K562 (cell line): ENCODE data around the gene LRMDA. TPM values are rescaled to one million over a fixed set of nuclear protein-coding genes. Genes with fewer than 3 reads are reported as not detected.

ENCODE experiments used
- ATAC-seq: fragments of 200-7000 bp; cut with Tn5 transposase; 3 replicates; pipeline ENCODE4 v1.9.1; 2020; ENCODE audit warnings: moderate library complexity
- BruUV-seq: library from RNA; stranded (reverse); fragments of 400-500 nt; replicated peaks from 2 replicates; lab custom pipeline; 2021; lab: Mats Ljungman, UMichigan
- CTCF ChIA-PET: fragments of 300-600 bp; formaldehyde crosslinking; extraction: SDS; loops from one replicate; lab custom pipeline; 2021; ENCODE audit warnings: low intra/inter-chr PET ratio; lab: Yijun Ruan, JAX
- POLR2A ChIA-PET: fragments of 300-600, 350-650 bp; sonication (Branson Sonifier 250); formaldehyde crosslinking; extraction: SDS; loops from one replicate; lab custom pipeline; 2021; ENCODE audit warnings: antibody characterized with exemption, inconsistent platforms; lab: Yijun Ruan, JAX
- DNase-seq, 4 experiments: peaks; one replicate each; pipeline versions ENCODE4 v3.0.0 to v3.0.0-alpha.2; 2011 to 2018; ENCODE audit warnings: low spot score in 3 of 4, mixed read lengths in 3 of 4; ENCODE audit errors: extremely low read depth in 1 of 4
- FAIRE-seq: peaks from 2 replicates; lab custom pipeline; 2011; peaks lifted over from hg19 to GRCh38; lab: Jason Lieb, UNC
- H2AFZ ChIP-seq: 2 replicates; pipeline ENCODE4 v1.6.0; 2011; ENCODE audit warnings: low read depth, low read length, control low read depth, inconsistent platforms
- H3K27ac ChIP-seq: fragments of 200-600 bp; 3 replicates; pipeline ENCODE4 v1.8.0; 2011; ENCODE audit warnings: low read depth, mild to moderate bottlenecking, control low read depth, inconsistent platforms, low read length, moderate library complexity, mixed read lengths; ENCODE audit errors: extremely low read depth
- H3K27me3 ChIP-seq, 2 experiments: fragments of 300-600 bp in 1 of 2; 2 replicates in 1 of 2; 3 replicates in 1 of 2; pipeline versions ENCODE4 v1.6.0 to v1.8.0; 2011; ENCODE audit warnings: inconsistent platforms in 2 of 2, low read length in 2 of 2, mild to moderate bottlenecking in 1 of 2, mixed read lengths in 1 of 2, moderate library complexity in 1 of 2; ENCODE audit not compliant: control insufficient read depth in 2 of 2, insufficient read depth in 2 of 2
- H3K36me3 ChIP-seq: fragments of 300-600 bp; 3 replicates; pipeline ENCODE4 v1.8.0; 2011; ENCODE audit warnings: mild to moderate bottlenecking, low read length, inconsistent platforms; ENCODE audit not compliant: control insufficient read depth, insufficient read depth
- H3K4me1 ChIP-seq, 2 experiments: fragments of 200-600 bp in 1 of 2; replicated peaks in 1 of 2; 2 replicates in 1 of 2; 3 replicates in 1 of 2; pipeline versions ENCODE4 v1.5.1 to v1.8.0; 2011; ENCODE audit warnings: inconsistent platforms in 2 of 2, low read length in 2 of 2, mild to moderate bottlenecking in 1 of 2, mixed read lengths in 1 of 2, moderate library complexity in 1 of 2; ENCODE audit not compliant: control insufficient read depth in 2 of 2, insufficient read depth in 2 of 2
- H3K4me2 ChIP-seq: 2 replicates; pipeline ENCODE4 v1.6.1; 2011; ENCODE audit warnings: low read length, control low read depth, inconsistent platforms, mixed read lengths; ENCODE audit not compliant: insufficient read depth
- H3K4me3 ChIP-seq: fragments of 200-600 bp; sonication (generic), shearing (Covaris generic); 2 replicates; pipeline ENCODE4 v1.5.1; 2016; ENCODE audit warnings: control low read depth, inconsistent platforms
- H3K79me2 ChIP-seq: fragments of 200-600 bp; 3 replicates; pipeline ENCODE4 v1.8.0; 2011; ENCODE audit warnings: low read length, inconsistent platforms; ENCODE audit not compliant: control insufficient read depth, insufficient read depth
- H3K9ac ChIP-seq, 2 experiments: 2 replicates each; pipeline versions ENCODE4 v1.6.0 to v1.6.1; 2011; ENCODE audit warnings: low read depth in 2 of 2, low read length in 2 of 2, control low read depth in 1 of 2, inconsistent platforms in 1 of 2, mild to moderate bottlenecking in 1 of 2, mixed read lengths in 1 of 2; ENCODE audit not compliant: insufficient read depth in 1 of 2
- H3K9me1 ChIP-seq: one replicate; pipeline ENCODE4 v1.6.0; 2011; ENCODE audit warnings: inconsistent platforms, mild to moderate bottlenecking, low read length, moderate library complexity; ENCODE audit not compliant: control insufficient read depth, insufficient read depth
- H3K9me3 ChIP-seq: replicated peaks from 2 replicates; pipeline ENCODE4 v1.5.1; 2011; ENCODE audit warnings: low read depth, low read length, inconsistent platforms; ENCODE audit not compliant: control insufficient read depth, insufficient read depth
- H4K20me1 ChIP-seq: replicated peaks from 2 replicates; pipeline ENCODE4 v1.6.1; 2011; ENCODE audit warnings: low read length, inconsistent platforms, mixed read lengths; ENCODE audit not compliant: control insufficient read depth, insufficient read depth
- BRD9 ChIP-seq: fragments of 450-650 bp; IDR thresholded peaks from 2 replicates; pipeline ENCODE4 v1.6.1; 2018; ENCODE audit warnings: low read depth; ENCODE audit not compliant: partially characterized antibody
- CREBBP ChIP-seq: IDR thresholded peaks from one replicate; pipeline ENCODE4 v1.6.1; 2012; ENCODE audit warnings: low read depth, mild to moderate bottlenecking, control low read depth, inconsistent platforms, low read length
- EHMT2 ChIP-seq: fragments of 450-650 bp; IDR thresholded peaks from 2 replicates; pipeline ENCODE4 v1.6.1; 2018; ENCODE audit warnings: antibody characterized with exemption
- FOXK2 ChIP-seq, 2 experiments: fragments of 450-650 bp; IDR thresholded peaks in 1 of 2; conservative IDR thresholded peaks in 1 of 2; 2 replicates each; pipeline ENCODE4 v1.6.1; 2016; ENCODE audit warnings: low read depth in 2 of 2, mild to moderate bottlenecking in 1 of 2
- GTF2A2 ChIP-seq: IDR thresholded peaks from 2 replicates; pipeline ENCODE4 v1.6.1; 2016; ENCODE audit warnings: mild to moderate bottlenecking, missing genetic modification characterization, missing compliant biosample characterization
- HIVEP1 ChIP-seq: fragments of 250-450 bp; sonication (Bioruptor Pico); IDR thresholded peaks from 2 replicates; pipeline ENCODE4 v1.4.0; 2020; ENCODE audit warnings: mild to moderate bottlenecking
- TCF7 ChIP-seq: sonication (generic); IDR thresholded peaks from 2 replicates; pipeline ENCODE4 v1.6.1; 2016; ENCODE audit warnings: antibody characterized with exemption, borderline replicate concordance
- WHSC1 ChIP-seq: IDR thresholded peaks from one replicate; pipeline ENCODE4 v1.6.1; 2012; ENCODE audit warnings: low read length, control low read depth, inconsistent platforms
- ZNF274 ChIP-seq: IDR thresholded peaks from 2 replicates; pipeline ENCODE4 v1.6.1; 2011; ENCODE audit warnings: low read depth, mild to moderate bottlenecking, low read length, moderate library complexity, borderline replicate concordance
- ZNF324 ChIP-seq: fragments of 250-450 bp; sonication (Bioruptor Pico); IDR thresholded peaks from 2 replicates; pipeline ENCODE4 v1.4.0; 2020; ENCODE audit warnings: mild to moderate bottlenecking
- WGBS: fragments of 100-300 bp; shearing (Covaris generic); methylation state at CpG from one replicate; pipeline ENCODE4 v1.1.6; 2016; ENCODE audit warnings: low coverage, mixed read lengths; ENCODE audit not compliant: insufficient coverage; ENCODE audit errors: missing lambda C conversion rate; 5-methylcytosine and 5-hydroxymethylcytosine counted together
- in situ Hi-C: fragments of 300-500 bp; cut with MboI; formaldehyde crosslinking; loops from 4 replicates; pipeline ENCODE4 v1.15.0; 2018; ENCODE audit warnings: inconsistent platforms, mixed read lengths
- intact Hi-C: fragments of 100-400 bp; cut with micrococcal nuclease; formaldehyde crosslinking; loops from 2 replicates; pipeline ENCODE4 v1.14.2; 2022
- polyA plus RNA-seq, 8 experiments: library from polyadenylated mRNA; depleted of rRNA in 4 of 8; stranded (reverse) in 5 of 8; unstranded in 3 of 8; fragments of >200 nt; fragmentation: Nextera tagmentation in 2 of 8; fragmentation: Illumina TruSeq in 1 of 8; extraction: Ambion mirVana in 2 of 8; extraction: Trizol in 1 of 8; gene quantifications; 2 replicates each; pipeline versions ENCODE4 v1.2.1 to v1.2.3, GENCODE V29; 2011 to 2014; ENCODE audit warnings: inconsistent platforms in 1 of 8, missing spikeins in 1 of 8
- total RNA-seq, 7 experiments: library from RNA; depleted of rRNA in 6 of 7; stranded (reverse); fragments of >200 nt in 6 of 7; fragmentation: Illumina TruSeq in 2 of 7; extraction: Trizol in 2 of 7; gene quantifications; 2 replicates each; pipeline versions ENCODE4 v1.2.1 to v1.2.3, GENCODE V29; 2011 to 2021; ENCODE audit warnings: low replicate concordance in 1 of 7

The LRMDA gene
- total and polyA plus RNA-seq, 9 of the 15 experiments (the other 6 are each of a cell fraction or from before 2014, with no cell fraction given), result 0.25 TPM; not detected in 8

DNA sequence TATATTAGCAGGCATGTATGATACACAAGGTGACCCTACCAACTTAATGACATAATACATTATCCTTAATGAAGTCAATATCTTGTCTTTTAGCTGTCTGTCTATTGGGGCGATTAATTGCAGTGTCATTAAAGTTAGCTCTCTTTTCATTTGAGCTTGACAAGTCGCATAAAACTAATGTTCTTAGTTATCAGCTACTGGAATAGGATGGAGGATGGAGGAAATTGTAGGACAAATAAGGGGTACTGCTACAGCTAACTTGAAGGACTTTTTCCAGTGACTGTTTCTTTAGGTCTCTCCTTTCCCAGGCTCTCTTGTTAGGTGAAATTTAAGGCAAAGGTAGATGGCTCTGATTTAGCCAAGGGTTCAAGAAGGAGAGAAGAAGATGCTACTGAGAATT is 506.4 kb downstream of the LRMDA start:
- in situ Hi-C loops (no loop called here), intact Hi-C loops (no loop called here)
- Histone ChIP-seq H3K27ac (no peak overlapping the region), H3K79me2 (no peaks in the 10 kb centered on the region)
- no peak for TF ChIP-seq ZNF274
- no peak for TF ChIP-seq WHSC1
- TF ChIP-seq CREBBP, result no peak
- no peak for TF ChIP-seq EHMT2
- TF ChIP-seq GTF2A2 (tag), result no peak
- TF ChIP-seq ZNF324 (CRISPR knock-in tag), result no peak
- TF ChIP-seq TCF7, result no peak
- no peak for TF ChIP-seq FOXK2 (conservative IDR thresholded peaks at IDR 0.05 in 1 of 2, IDR thresholded peaks at IDR 0.05 in 1 of 2; ENCODE audit: low read depth in 2 of 2)
- no peak for TF ChIP-seq BRD9
- TF ChIP-seq HIVEP1 (CRISPR knock-in tag), result no peak
- TF ChIP-seq, all 486 proteins: peak for 0
- no peaks in the 10 kb centered on the region for H3K4me1 ChIP-seq
- no peaks in the 10 kb centered on the region for H3K36me3 ChIP-seq
- H3K9me3 ChIP-seq, result no peaks in the 10 kb centered on the region
- ChIA-PET POLR2A (interaction anchor here (0.6 to 0.7 kb wide), 3 partner anchors 36 to 1113 kb away, joined by 3 to 5 read pairs (median 4); no protein-coding TSS in a partner anchor), CTCF (no interaction called here)
- DNase-seq (no peak), FAIRE-seq (no peak), ATAC-seq (no peak)
- H4K20me1 ChIP-seq, result no peaks in the 10 kb centered on the region
- no peak overlapping the region for H3K4me2 ChIP-seq
- no peak overlapping the region for H3K9ac ChIP-seq
- no peaks in the 10 kb centered on the region for H3K27me3 ChIP-seq
- BruUV-seq, result no TSS peak
- H3K9me1 ChIP-seq, result no peaks in the 10 kb centered on the region
- WGBS, result 3% methylated on average over 2 of the region's 2 CpGs
- no peak overlapping the region for H2AFZ ChIP-seq
- H3K4me3 ChIP-seq, result no peak overlapping the region
